PC-3 (cell line): ENCODE data around the gene THBS2.

Experiments
- CTCF ChIP-seq: fragments of 300-600 bp; sonication (generic); conservative IDR thresholded peaks from 2 replicates; pipeline ENCODE4 v1.5.1; 2017; ENCODE audit warnings: antibody characterized with exemption, low read depth, mild to moderate bottlenecking, low read length
- EZH2 ChIP-seq: fragments of 300-600 bp; sonication (generic); IDR thresholded peaks from one replicate; pipeline ENCODE4 v1.6.1; 2017; ENCODE audit warnings: antibody characterized with exemption, mild to moderate bottlenecking, low read length; ENCODE audit not compliant: unreplicated experiment

DNA sequence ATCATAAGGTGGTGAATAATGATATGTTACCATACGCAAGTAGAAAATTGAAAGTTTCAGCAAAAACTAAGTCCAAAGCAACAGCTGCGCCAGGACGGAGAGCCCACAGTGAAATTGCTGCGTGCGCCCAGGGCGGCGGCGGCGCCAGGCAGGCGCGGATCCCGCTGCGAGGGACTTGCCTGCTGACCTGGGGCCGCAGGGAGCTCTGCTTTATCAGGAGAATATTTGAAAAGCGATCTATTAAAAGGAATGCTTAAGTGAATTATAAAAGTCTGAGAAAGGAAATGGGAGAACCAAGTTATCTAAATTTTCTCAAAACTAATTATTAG lies 85.4 kb downstream of the THBS2 start:
- no peak for TF ChIP-seq CTCF
- TF ChIP-seq EZH2: no peak
